Peyer's patch (tissue), 4 donors: ENCODE results near the gene BCAS3. TPM values are rescaled to one million over a fixed set of nuclear protein-coding genes. Genes with fewer than 3 reads are reported as not detected.

Experiments used
- DNase-seq, 3 donors: peaks; one replicate each; pipeline ENCODE4 v3.0.0-alpha.2; 2017 to 2019
- H3K27ac ChIP-seq, 4 donors: fragments of 200-600 bp; sonication (generic); one replicate each; pipeline ENCODE4 v1.5.1; 2016 to 2019
- H3K27me3 ChIP-seq, 2 donors: fragments of 200-600 bp; sonication (generic); one replicate each; pipeline ENCODE4 v1.5.1; 2019
- H3K36me3 ChIP-seq, 3 donors: fragments of 200-600 bp; sonication (generic); one replicate each; pipeline ENCODE4 v1.5.1; 2016 to 2019
- H3K4me1 ChIP-seq, 4 donors: fragments of 200-600 bp; sonication (generic); one replicate each; pipeline ENCODE4 v1.5.1; 2016 to 2019
- H3K4me3 ChIP-seq, 4 donors: fragments of 200-600 bp; sonication (generic); 1 replicate in 3 of 4; 2 replicates in 1 of 4; pipeline ENCODE4 v1.5.1; 2016 to 2019; ENCODE audit warnings: mild to moderate bottlenecking in 1 of 4
- H3K9me3 ChIP-seq, 4 donors: fragments of 200-600 bp; sonication (generic); one replicate each; pipeline ENCODE4 v1.5.1; 2016 to 2019; ENCODE audit warnings: mild to moderate bottlenecking in 1 of 4
- CTCF ChIP-seq, 6 experiments: fragments of 450-650 bp in 4 of 6; fragments of 200-600 bp in 2 of 6; sonication (generic) in 1 of 6; IDR thresholded peaks; one replicate each; pipeline ENCODE4 v1.5.1; 2017 to 2019; ENCODE audit warnings: antibody characterized with exemption in 6 of 6, mild to moderate bottlenecking in 3 of 6, moderate library complexity in 1 of 6
- POLR2A ChIP-seq, 2 donors: fragments of 450-650 bp; IDR thresholded peaks; one replicate each; pipeline ENCODE4 v1.5.1; 2017; ENCODE audit warnings: antibody characterized with exemption in 2 of 2, mild to moderate bottlenecking in 2 of 2, moderate library complexity in 2 of 2
- total RNA-seq, 4 donors: library from RNA; depleted of rRNA; stranded (reverse); fragments of >200 nt; gene quantifications; one replicate each; pipeline ENCODE4 v1.1.0, GENCODE V29; 2016

The BCAS3 gene
- total RNA-seq, 4 donors from 2014 or later, result 25.7 to 109 (median 57.1) TPM

- H3K4me3 ChIP-seq, result no peak overlapping the region
- TF ChIP-seq POLR2A (IDR thresholded peaks at IDR 0.05), result no peak
- no peak for TF ChIP-seq CTCF (IDR thresholded peaks at IDR 0.05)
- H3K27me3 ChIP-seq, result no peaks in the 10 kb centered on the region
- no peak for DNase-seq
- no peak overlapping the region for H3K27ac ChIP-seq
- H3K4me1 ChIP-seq, result no peaks in the 10 kb centered on the region
- H3K9me3 ChIP-seq, result no peaks in the 10 kb centered on the region
- H3K36me3 ChIP-seq, result no peaks in the 10 kb centered on the region
Measured at GRCh38 chr17:61058066-61058465, 380.4 kb downstream of the BCAS3 start.

- DNase-seq, result no peak
- TF ChIP-seq POLR2A (IDR thresholded peaks at IDR 0.05), result no peak
- TF ChIP-seq CTCF (IDR thresholded peaks at IDR 0.05), result no peak
- H3K27me3 ChIP-seq, result no peaks in the 10 kb centered on the region
Measured at GRCh38 chr17:61063528-61063927, 385.9 kb downstream of the BCAS3 start.

GRCh38 chr17:61064087-61064951 lies 386.7 kb downstream of the BCAS3 start:
- no peak overlapping the region for H3K4me3 ChIP-seq
- no peak for DNase-seq
- no peaks in the 10 kb centered on the region for H3K4me1 ChIP-seq
- TF ChIP-seq CTCF (IDR thresholded peaks at IDR 0.05), result no peak
- TF ChIP-seq POLR2A (IDR thresholded peaks at IDR 0.05), result no peak
- H3K9me3 ChIP-seq, result no peaks in the 10 kb centered on the region
- H3K36me3 ChIP-seq, result no peaks in the 10 kb centered on the region
- H3K27me3 ChIP-seq, result no peaks in the 10 kb centered on the region
- H3K27ac ChIP-seq, result no peak overlapping the region

More at GRCh38 chr17:61063528-61063927, 385.9 kb downstream of the BCAS3 start:
- H3K9me3 ChIP-seq, result no peaks in the 10 kb centered on the region
- H3K4me3 ChIP-seq, result no peak overlapping the region
- H3K27ac ChIP-seq, result no peak overlapping the region
- no peaks in the 10 kb centered on the region for H3K36me3 ChIP-seq
- no peaks in the 10 kb centered on the region for H3K4me1 ChIP-seq

- Histone ChIP-seq H3K4me1 (no peaks in the 10 kb centered on the region), H3K9me3 (no peaks in the 10 kb centered on the region), H3K27ac (no peak overlapping the region), H3K36me3 (no peaks in the 10 kb centered on the region), H3K4me3 (no peak overlapping the region), H3K27me3 (no peaks in the 10 kb centered on the region)
- TF ChIP-seq CTCF (IDR thresholded peaks at IDR 0.05), result no peak
- no peak for TF ChIP-seq POLR2A (IDR thresholded peaks at IDR 0.05)
- DNase-seq, result peak in 1 of 3 donors; percentile 46
Measured at GRCh38 chr17:61065263-61065773, 387.7 kb downstream of the BCAS3 start.

GRCh38 chr17:61066062-61066461 lies 388.4 kb downstream of the BCAS3 start:
- Histone ChIP-seq H3K27ac (peak overlapping the region in 1 of 4 donors; percentile 3), H3K27me3 (no peaks in the 10 kb centered on the region), H3K4me3 (no peak overlapping the region), H3K9me3 (no peaks in the 10 kb centered on the region), H3K4me1 (no peaks in the 10 kb centered on the region), H3K36me3 (no peaks in the 10 kb centered on the region)
- no peak for TF ChIP-seq CTCF (IDR thresholded peaks at IDR 0.05)
- no peak for TF ChIP-seq POLR2A (IDR thresholded peaks at IDR 0.05)
- DNase-seq, result no peak
